Activated B cell treated with CpG ODN at 0.5 μM for 24 hours (primary cell): ENCODE results near the gene TXN. TPM values are rescaled to one million over a fixed set of nuclear protein-coding genes. Genes with fewer than 3 reads are reported as not detected.

Experiments
- ATAC-seq: fragments of 200-7000 bp; cut with Tn5 transposase; one replicate; pipeline ENCODE4 v1.10.0; 2021; ENCODE audit warnings: low read depth, mild to moderate bottlenecking, moderate library complexity
- CTCF ChIA-PET: fragments of 350-600 bp; sonication (Branson Sonifier 250); formaldehyde crosslinking; loops from one replicate; lab custom pipeline; 2021; ENCODE audit warnings: antibody characterized with exemption; lab: Charles Lee
- POLR2A ChIA-PET: fragments of 350-600 bp; sonication (Branson Sonifier 250); formaldehyde crosslinking; loops from one replicate; lab custom pipeline; 2021; ENCODE audit warnings: antibody characterized with exemption; lab: Charles Lee
- DNase-seq: peaks from one replicate; pipeline ENCODE4 v3.0.0; 2022
- H3K27ac Mint-ChIP-seq: one replicate; pipeline ENCODE4 v1.8.0; 2020; ENCODE audit warnings: mixed read lengths
- H3K27me3 Mint-ChIP-seq: one replicate; pipeline ENCODE4 v1.8.0; 2021; ENCODE audit warnings: mixed read lengths
- H3K36me3 Mint-ChIP-seq: one replicate; pipeline ENCODE4 v1.8.0; 2021; ENCODE audit warnings: low read depth, mixed read lengths
- H3K4me1 Mint-ChIP-seq: one replicate; pipeline ENCODE4 v1.8.0; 2021; ENCODE audit warnings: mixed read lengths
- H3K4me3 Mint-ChIP-seq: one replicate; pipeline ENCODE4 v1.8.0; 2020; ENCODE audit warnings: mild to moderate bottlenecking, mixed read lengths
- H3K9me3 Mint-ChIP-seq: one replicate; pipeline ENCODE4 v1.8.0; 2020; ENCODE audit warnings: mixed read lengths
- CTCF ChIP-seq: fragments of 200-600 bp; IDR thresholded peaks from one replicate; pipeline ENCODE4 v1.8.0; 2022; ENCODE audit warnings: antibody characterized with exemption, mild to moderate bottlenecking
- intact Hi-C: fragments of 100-400 bp; cut with micrococcal nuclease; formaldehyde crosslinking; loops from one replicate; pipeline ENCODE4 v1.15.1; 2024
- total RNA-seq: library from RNA; stranded (reverse); gene quantifications from 2 replicates; pipeline ENCODE4 v1.2.3, GENCODE V29; 2022

Gene TXN
- total RNA-seq, 1 donor from 2014 or later = 205 TPM

GRCh38 chr9:110240198-110240597 is 16.1 kb downstream of the TXN start:
- Mint-ChIP-seq H3K4me1 (no peaks in the 10 kb centered on the region), H3K36me3 (peaks cover 11% of the 10 kb centered on the region), H3K4me3 (no peak overlapping the region), H3K27ac (no peak overlapping the region), H3K9me3 (no peaks in the 10 kb centered on the region), H3K27me3 (no peaks in the 10 kb centered on the region)
- no peak for TF ChIP-seq CTCF
- no peak for DNase-seq
- no peak for ATAC-seq
- intact Hi-C loops = no loop called here
- POLR2A ChIA-PET = no interaction called here
- CTCF ChIA-PET = no interaction called here

GRCh38 chr9:110228321-110228720 is 28.0 kb downstream of the TXN start:
- ChIA-PET POLR2A (no interaction called here), CTCF (no interaction called here)
- H3K4me3 Mint-ChIP-seq = no peak overlapping the region
- H3K27me3 Mint-ChIP-seq = peaks cover 2% of the 10 kb centered on the region
- DNase-seq = no peak
- no peak overlapping the region for H3K27ac Mint-ChIP-seq
- no peaks in the 10 kb centered on the region for H3K9me3 Mint-ChIP-seq
- no peaks in the 10 kb centered on the region for H3K4me1 Mint-ChIP-seq
- ATAC-seq = no peak
- H3K36me3 Mint-ChIP-seq = no peaks in the 10 kb centered on the region
- intact Hi-C loops = no loop called here
- TF ChIP-seq CTCF = no peak

GRCh38 chr9:110224583-110224982 is 31.7 kb downstream of the TXN start:
- intact Hi-C loops = no loop called here
- peaks cover 2% of the 10 kb centered on the region for H3K27me3 Mint-ChIP-seq
- TF ChIP-seq CTCF = no peak
- H3K36me3 Mint-ChIP-seq = no peaks in the 10 kb centered on the region
- no peak for DNase-seq
- POLR2A ChIA-PET = no interaction called here
- H3K4me3 Mint-ChIP-seq = no peak overlapping the region
- H3K27ac Mint-ChIP-seq = no peak overlapping the region
- no peaks in the 10 kb centered on the region for H3K4me1 Mint-ChIP-seq
- no peak for ATAC-seq
- no peaks in the 10 kb centered on the region for H3K9me3 Mint-ChIP-seq
- CTCF ChIA-PET = no interaction called here

- intact Hi-C loops = no loop called here
- POLR2A ChIA-PET = no interaction called here
- CTCF ChIA-PET = interaction anchor here (0.8 to 7.9 kb wide), 3 partner anchors 318 to 647 kb away, joined by 3 to 48 read pairs (median 4); no protein-coding TSS in a partner anchor
- DNase-seq = no peak
- Mint-ChIP-seq H3K27me3 (peaks cover 4% of the 10 kb centered on the region), H3K36me3 (no peaks in the 10 kb centered on the region), H3K9me3 (no peaks in the 10 kb centered on the region), H3K4me1 (peaks cover 2% of the 10 kb centered on the region), H3K27ac (no peak overlapping the region), H3K4me3 (no peak overlapping the region)
- no peak for TF ChIP-seq CTCF
- no peak for ATAC-seq
Measured at GRCh38 chr9:110220809-110221208, 35.5 kb downstream of the TXN start.

- ATAC-seq (no peak), DNase-seq (no peak)
- Mint-ChIP-seq H3K27ac (no peak overlapping the region), H3K9me3 (no peaks in the 10 kb centered on the region), H3K4me3 (no peak overlapping the region), H3K27me3 (peaks cover 2% of the 10 kb centered on the region), H3K36me3 (no peaks in the 10 kb centered on the region), H3K4me1 (peaks cover 4% of the 10 kb centered on the region)
- ChIA-PET CTCF (interaction anchor here (0.7 to 7.9 kb wide), 10 partner anchors 33 to 643 kb away, joined by 3 to 51 read pairs (median 4); no protein-coding TSS in a partner anchor), POLR2A (interaction anchor here (0.6 to 1.3 kb wide), 2 partner anchors 73 to 1268 kb away, joined by 3 read pairs; no protein-coding TSS in a partner anchor)
- no peak for TF ChIP-seq CTCF
- intact Hi-C loops = loop anchor here (1.0 to 5.0 kb wide), 5 partner anchors 34 to 337 kb away; no protein-coding TSS in a partner anchor
Measured at GRCh38 chr9:110217656-110218099, 38.6 kb downstream of the TXN start.
